ENCODE data around the gene EFEMP1. TPM values are rescaled to one million over a fixed set of nuclear protein-coding genes. Genes with fewer than 3 reads are reported as not detected.

Gene EFEMP1
- total RNA-seq, 2 experiments from 2014 or later: not detected

GRCh38 chr2:55859875-55860274 lies 63.7 kb downstream of the EFEMP1 start:
- no peaks in the 10 kb centered on the region for H3K9me3 Mint-ChIP-seq (ENCODE audit: low read depth)
- DNase-seq (no peak), ATAC-seq (no peak)
- H3K27me3 Mint-ChIP-seq: peaks cover 2% of the 10 kb centered on the region
- POLR2A ChIA-PET: no interaction called here
- intact Hi-C loops (cut with DNase I, micrococcal nuclease): no loop called here
- H3K4me3 Mint-ChIP-seq: no peak overlapping the region
- no peak overlapping the region for H3K27ac Mint-ChIP-seq
- H3K36me3 Mint-ChIP-seq (ENCODE audit: low read depth): no peaks in the 10 kb centered on the region
- CTCF ChIA-PET: no interaction called here
- no peaks in the 10 kb centered on the region for H3K4me1 Mint-ChIP-seq

GRCh38 chr2:55857766-55858165 lies 65.8 kb downstream of the EFEMP1 start:
- Mint-ChIP-seq H3K27ac (no peak overlapping the region), H3K27me3 (peaks cover 2% of the 10 kb centered on the region), H3K4me1 (no peaks in the 10 kb centered on the region), H3K9me3 (ENCODE audit: low read depth) (no peaks in the 10 kb centered on the region), H3K4me3 (no peak overlapping the region), H3K36me3 (ENCODE audit: low read depth) (no peaks in the 10 kb centered on the region)
- POLR2A ChIA-PET: no interaction called here
- DNase-seq (no peak), ATAC-seq (no peak)
- CTCF ChIA-PET: no interaction called here
- intact Hi-C loops (cut with DNase I, micrococcal nuclease): no loop called here

DNA sequence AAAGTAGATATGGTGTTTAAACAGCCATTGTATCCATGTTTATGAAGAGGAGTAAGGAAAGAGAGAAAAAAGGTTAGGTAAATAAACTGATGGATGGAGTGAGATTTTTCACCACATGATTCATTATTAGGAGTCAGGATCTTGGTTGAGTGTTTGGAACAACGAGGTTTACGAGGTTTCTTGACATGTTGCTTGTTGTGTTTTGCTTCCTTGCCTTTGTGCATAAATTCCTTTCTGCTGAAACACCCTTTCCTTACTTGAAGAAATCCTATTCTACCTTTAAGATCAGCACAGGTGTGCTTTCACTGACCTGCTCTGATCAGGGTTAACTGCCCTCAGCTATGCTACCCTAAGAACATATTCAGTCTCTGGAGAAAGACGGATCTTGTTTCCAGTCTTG lies 66.6 kb downstream of the EFEMP1 start:
- Mint-ChIP-seq H3K9me3 (ENCODE audit: low read depth) (no peaks in the 10 kb centered on the region), H3K27me3 (peaks cover 2% of the 10 kb centered on the region), H3K36me3 (ENCODE audit: low read depth) (no peaks in the 10 kb centered on the region), H3K27ac (no peak overlapping the region), H3K4me3 (no peak overlapping the region), H3K4me1 (no peaks in the 10 kb centered on the region)
- ChIA-PET POLR2A (no interaction called here), CTCF (no interaction called here)
- ATAC-seq (no peak), DNase-seq (no peak)
- intact Hi-C loops (cut with DNase I, micrococcal nuclease): no loop called here

- ChIA-PET CTCF (no interaction called here), POLR2A (no interaction called here)
- H3K9me3 Mint-ChIP-seq (ENCODE audit: low read depth): no peaks in the 10 kb centered on the region
- no peaks in the 10 kb centered on the region for H3K36me3 Mint-ChIP-seq (ENCODE audit: low read depth)
- intact Hi-C loops (cut with DNase I, micrococcal nuclease): no loop called here
- ATAC-seq (no peak), DNase-seq (no peak)
- no peaks in the 10 kb centered on the region for H3K4me1 Mint-ChIP-seq
- no peak overlapping the region for H3K4me3 Mint-ChIP-seq
- H3K27me3 Mint-ChIP-seq: no peaks in the 10 kb centered on the region
- H3K27ac Mint-ChIP-seq: no peak overlapping the region
Measured at GRCh38 chr2:55848096-55848495, 75.5 kb downstream of the EFEMP1 start.

- H3K36me3 Mint-ChIP-seq (ENCODE audit: low read depth): no peaks in the 10 kb centered on the region
- no peaks in the 10 kb centered on the region for H3K4me1 Mint-ChIP-seq
- POLR2A ChIA-PET: no interaction called here
- ATAC-seq (no peak), DNase-seq (no peak)
- no peak overlapping the region for H3K4me3 Mint-ChIP-seq
- no peaks in the 10 kb centered on the region for H3K27me3 Mint-ChIP-seq
- CTCF ChIA-PET: no interaction called here
- no peak overlapping the region for H3K27ac Mint-ChIP-seq
- no peaks in the 10 kb centered on the region for H3K9me3 Mint-ChIP-seq (ENCODE audit: low read depth)
- intact Hi-C loops (cut with DNase I, micrococcal nuclease): no loop called here
Measured at GRCh38 chr2:55846426-55846825, 77.2 kb downstream of the EFEMP1 start.

GRCh38 chr2:55844986-55845385 lies 78.6 kb downstream of the EFEMP1 start:
- no peaks in the 10 kb centered on the region for H3K4me1 Mint-ChIP-seq
- no peaks in the 10 kb centered on the region for H3K36me3 Mint-ChIP-seq (ENCODE audit: low read depth)
- no peaks in the 10 kb centered on the region for H3K27me3 Mint-ChIP-seq
- intact Hi-C loops (cut with DNase I, micrococcal nuclease): no loop called here
- POLR2A ChIA-PET: no interaction called here
- ATAC-seq (no peak), DNase-seq (no peak)
- no peak overlapping the region for H3K27ac Mint-ChIP-seq
- H3K4me3 Mint-ChIP-seq: no peak overlapping the region
- CTCF ChIA-PET: no interaction called here
- H3K9me3 Mint-ChIP-seq (ENCODE audit: low read depth): no peaks in the 10 kb centered on the region

DNA sequence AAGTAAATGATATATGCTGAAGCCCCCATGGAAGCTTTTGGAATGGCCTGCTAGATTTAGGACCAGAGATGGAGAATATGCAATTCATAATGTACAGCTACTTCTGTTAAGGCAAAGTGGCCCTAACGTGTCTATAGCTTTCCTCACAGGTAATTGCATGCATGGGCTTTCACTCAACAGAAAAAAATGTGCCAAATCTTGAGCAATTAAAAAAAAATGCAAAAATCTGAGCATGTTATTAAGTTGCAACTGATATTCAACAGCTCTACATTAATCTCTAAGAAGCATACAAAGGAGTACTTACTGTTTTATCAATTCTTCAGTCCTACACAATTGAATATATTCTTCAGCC lies 79.6 kb downstream of the EFEMP1 start:
- intact Hi-C loops (cut with DNase I, micrococcal nuclease): no loop called here
- no peaks in the 10 kb centered on the region for H3K9me3 Mint-ChIP-seq (ENCODE audit: low read depth)
- no peak overlapping the region for H3K27ac Mint-ChIP-seq
- H3K36me3 Mint-ChIP-seq (ENCODE audit: low read depth): no peaks in the 10 kb centered on the region
- CTCF ChIA-PET: no interaction called here
- H3K4me1 Mint-ChIP-seq: no peaks in the 10 kb centered on the region
- H3K4me3 Mint-ChIP-seq: no peak overlapping the region
- ATAC-seq (no peak), DNase-seq (no peak)
- POLR2A ChIA-PET: no interaction called here
- H3K27me3 Mint-ChIP-seq: no peaks in the 10 kb centered on the region

DNA sequence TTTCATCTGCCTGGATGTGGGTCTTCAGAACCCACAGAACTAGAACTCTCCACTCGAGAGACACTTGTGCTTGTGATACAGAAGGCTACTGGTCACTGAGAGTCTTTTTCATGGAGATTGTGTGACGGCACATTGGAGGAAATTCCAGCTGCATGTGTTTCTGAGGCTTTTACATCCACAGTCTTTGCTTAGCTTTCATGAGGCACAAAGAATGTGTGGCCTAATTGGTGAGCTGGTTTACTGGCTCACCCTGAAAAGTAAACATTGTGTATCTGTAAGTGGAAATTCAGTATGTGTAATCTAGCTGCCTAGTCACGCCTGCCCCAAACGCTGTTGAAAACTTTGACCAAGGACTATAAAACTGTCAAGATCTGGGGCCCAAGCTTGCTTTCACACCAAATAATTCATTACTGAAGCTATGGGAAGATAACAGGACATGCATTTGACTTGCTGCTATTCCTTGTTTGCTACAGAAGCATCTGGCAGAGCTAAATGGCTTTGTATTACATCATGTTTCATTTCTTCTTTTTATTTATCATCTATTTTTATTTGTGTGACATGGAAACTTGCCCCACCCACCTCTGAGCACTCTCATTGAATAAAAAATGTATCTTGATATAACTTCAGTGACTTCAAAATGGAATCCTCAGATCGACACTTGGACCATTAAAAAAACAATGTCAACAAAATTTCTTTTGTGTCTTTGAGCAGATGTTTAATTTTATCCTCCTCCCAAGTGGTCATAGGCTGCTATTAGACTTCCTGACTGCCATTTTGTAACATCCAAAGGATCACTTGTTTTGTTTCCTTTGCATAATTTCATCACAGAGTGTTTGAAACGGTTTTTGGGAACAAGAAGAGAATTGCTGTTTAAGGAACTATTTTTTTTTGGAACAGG lies 80.2 kb downstream of the EFEMP1 start:
- Mint-ChIP-seq H3K9me3 (ENCODE audit: low read depth) (no peaks in the 10 kb centered on the region), H3K27ac (no peak overlapping the region), H3K4me3 (no peak overlapping the region), H3K36me3 (ENCODE audit: low read depth) (no peaks in the 10 kb centered on the region), H3K4me1 (no peaks in the 10 kb centered on the region), H3K27me3 (no peaks in the 10 kb centered on the region)
- DNase-seq: no peak
- ChIA-PET POLR2A (no interaction called here), CTCF (no interaction called here)
- ATAC-seq: no peak
- intact Hi-C loops (cut with DNase I, micrococcal nuclease): no loop called here

DNA sequence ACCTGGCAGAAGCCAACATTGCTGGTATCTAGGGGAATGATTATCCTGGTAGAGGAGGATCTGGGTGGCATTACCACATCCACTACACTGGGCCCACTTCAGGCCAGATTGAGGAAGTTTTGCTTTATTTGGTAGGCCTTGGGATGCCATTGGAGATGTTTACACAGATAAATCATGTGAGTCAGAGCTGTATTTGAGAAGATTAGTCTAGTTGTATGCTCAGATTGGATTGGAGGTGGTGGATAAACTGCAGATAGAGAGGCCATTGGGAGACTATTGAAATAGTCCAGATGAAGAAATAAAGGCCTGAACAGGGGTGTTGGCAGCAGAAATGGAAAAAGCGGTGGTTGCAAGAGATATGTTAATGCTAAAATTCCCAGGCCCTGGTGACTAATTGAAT lies 81.5 kb downstream of the EFEMP1 start:
- no peak for ATAC-seq
- intact Hi-C loops (cut with DNase I, micrococcal nuclease): no loop called here
- POLR2A ChIA-PET: no interaction called here
- no peaks in the 10 kb centered on the region for H3K4me1 Mint-ChIP-seq
- CTCF ChIA-PET: no interaction called here
- DNase-seq: no peak
- no peak overlapping the region for H3K27ac Mint-ChIP-seq
- H3K9me3 Mint-ChIP-seq (ENCODE audit: low read depth): no peaks in the 10 kb centered on the region
- H3K36me3 Mint-ChIP-seq (ENCODE audit: low read depth): no peaks in the 10 kb centered on the region
- H3K4me3 Mint-ChIP-seq: no peak overlapping the region
- H3K27me3 Mint-ChIP-seq: no peaks in the 10 kb centered on the region

DNA sequence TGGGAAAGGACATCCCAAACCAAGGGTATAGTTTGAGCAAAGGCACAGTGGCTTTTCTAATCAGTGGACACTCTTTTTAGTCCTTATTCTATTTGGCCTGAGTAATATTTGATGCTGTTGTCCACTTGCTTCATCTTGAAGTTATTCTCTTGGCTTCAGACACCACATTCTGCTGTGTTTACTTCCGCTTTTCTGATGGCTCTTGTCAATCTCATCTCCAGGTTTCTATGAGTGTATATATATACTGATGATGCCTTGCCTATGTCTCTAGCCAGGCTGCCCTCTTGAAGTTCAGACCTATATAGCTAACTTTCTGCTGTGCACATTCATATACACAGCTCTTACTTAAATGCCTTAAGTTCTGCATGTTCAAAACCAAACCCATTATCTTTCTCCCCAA lies 83.1 kb downstream of the EFEMP1 start:
- no peak for ATAC-seq
- H3K4me1 Mint-ChIP-seq: no peaks in the 10 kb centered on the region
- no peak for DNase-seq
- H3K4me3 Mint-ChIP-seq: no peak overlapping the region
- intact Hi-C loops (cut with DNase I, micrococcal nuclease): no loop called here
- POLR2A ChIA-PET: no interaction called here
- CTCF ChIA-PET: interaction anchor here (1.0 kb wide), 1 partner anchor 10 kb away, joined by 3 read pairs; no protein-coding TSS in a partner anchor
- no peaks in the 10 kb centered on the region for H3K36me3 Mint-ChIP-seq (ENCODE audit: low read depth)
- H3K27me3 Mint-ChIP-seq: peaks cover 2% of the 10 kb centered on the region
- H3K9me3 Mint-ChIP-seq (ENCODE audit: low read depth): peaks cover 2% of the 10 kb centered on the region
- no peak overlapping the region for H3K27ac Mint-ChIP-seq

- DNase-seq (no peak), ATAC-seq (no peak)
- no peaks in the 10 kb centered on the region for H3K36me3 Mint-ChIP-seq (ENCODE audit: low read depth)
- ChIA-PET POLR2A (no interaction called here), CTCF (interaction anchor here (1.0 kb wide), 1 partner anchor 11 kb away, joined by 4 read pairs; no protein-coding TSS in a partner anchor)
- H3K4me3 Mint-ChIP-seq: no peak overlapping the region
- no peak overlapping the region for H3K27ac Mint-ChIP-seq
- peaks cover 2% of the 10 kb centered on the region for H3K27me3 Mint-ChIP-seq
- H3K4me1 Mint-ChIP-seq: no peaks in the 10 kb centered on the region
- intact Hi-C loops (cut with DNase I, micrococcal nuclease): no loop called here
- H3K9me3 Mint-ChIP-seq (ENCODE audit: low read depth): peaks cover 2% of the 10 kb centered on the region
Measured at GRCh38 chr2:55839182-55839819, 84.3 kb downstream of the EFEMP1 start.

GRCh38 chr2:55838653-55839052 lies 84.9 kb downstream of the EFEMP1 start:
- DNase-seq (no peak), ATAC-seq (no peak)
- Mint-ChIP-seq H3K4me3 (no peak overlapping the region), H3K9me3 (ENCODE audit: low read depth) (peaks cover 2% of the 10 kb centered on the region), H3K36me3 (ENCODE audit: low read depth) (no peaks in the 10 kb centered on the region), H3K27me3 (peaks cover 2% of the 10 kb centered on the region), H3K27ac (no peak overlapping the region), H3K4me1 (no peaks in the 10 kb centered on the region)
- CTCF ChIA-PET: interaction anchor here (1.0 kb wide), 1 partner anchor 11 kb away, joined by 4 read pairs; no protein-coding TSS in a partner anchor
- intact Hi-C loops (cut with DNase I, micrococcal nuclease): no loop called here
- POLR2A ChIA-PET: no interaction called here

Data from activated CD4-positive, alpha-beta T cell treated with anti-CD3 and anti-CD28 coated beads for 36 hours (primary cell).